Ovary (tissue), 9 donors: ENCODE measurements around the gene ATG2B. TPM values are rescaled to one million over a fixed set of nuclear protein-coding genes. Genes with fewer than 3 reads are reported as not detected.

Experiments used
- DNase-seq, 5 donors: peaks; one replicate each; pipeline ENCODE4 v3.0.0-alpha.2; 2019 to 2020
- H3K27ac ChIP-seq, 2 donors: fragments of 200-600 bp; one replicate each; pipeline versions ENCODE4 v1.5.1 to v1.8.0; 2019 to 2022
- H3K27me3 ChIP-seq: fragments of 200-600 bp; one replicate; pipeline ENCODE4 v1.8.0; 2022
- H3K36me3 ChIP-seq: fragments of 200-600 bp; sonication (generic); one replicate; pipeline ENCODE4 v1.5.1; 2019
- H3K4me1 ChIP-seq: one replicate; pipeline ENCODE4 v1.8.1; 2013; ENCODE audit warnings: mild to moderate bottlenecking, moderate library complexity; ENCODE audit not compliant: insufficient read depth
- H3K4me3 ChIP-seq: fragments of 200-600 bp; sonication (generic); one replicate; pipeline ENCODE4 v1.5.1; 2017
- H3K9me3 ChIP-seq, 2 donors: fragments of 200-600 bp in 1 of 2; sonication (generic) in 1 of 2; one replicate each; pipeline versions ENCODE4 v1.5.1 to v1.8.1; 2013 to 2019; ENCODE audit warnings: mild to moderate bottlenecking in 1 of 2, moderate library complexity in 1 of 2
- EP300 ChIP-seq: sonication (generic); formaldehyde crosslinking; IDR thresholded peaks from one replicate; pipeline ENCODE4 v1.6.1; 2017; ENCODE audit warnings: antibody characterized with exemption
- POLR2A ChIP-seq: fragments of 450-650 bp; IDR thresholded peaks from one replicate; pipeline ENCODE4 v1.6.1; 2017; ENCODE audit warnings: antibody characterized with exemption, mild to moderate bottlenecking, moderate library complexity
- WGBS, 3 donors: extraction: QIAGEN DNeasy Blood & Tissue Kit in 1 of 3; methylation state at CpG; one replicate each; pipeline versions ENCODE4 v1.1.5 to v1.1.7; 2013 to 2017; 5-methylcytosine and 5-hydroxymethylcytosine counted together
- intact Hi-C, 4 donors: fragments of 100-400 bp; cut with DNase I; formaldehyde crosslinking; loops; one replicate each; pipeline versions ENCODE4 v1.11.0 to v1.15.1; 2022 to 2023
- polyA plus RNA-seq, 2 donors: library from polyadenylated mRNA; stranded (reverse); fragments of 200-250 nt in 1 of 2; fragments of 350-450 nt in 1 of 2; fragmentation: Illumina TruSeq in 1 of 2; extraction: RNeasy Lipid Tissue Mini Kit (QIAGEN cat#74804) in 1 of 2; gene quantifications; one replicate each; pipeline ENCODE4 v1.2.3, GENCODE V29; 2013 to 2014
- total RNA-seq, 7 donors: library from RNA; depleted of rRNA in 2 of 7; stranded (reverse); fragments of >200 nt in 2 of 7; fragmentation: NEBNext Ultra II Directional in 3 of 7; extraction: Animal tissue kit (Norgen Biotek cat#: 25700) in 3 of 7; gene quantifications; one replicate each; pipeline versions ENCODE4 v1.1.0 to v1.2.4, GENCODE V29; 2016 to 2023
- TF ChIP-seq, protein P1 (sequence below), 3 donors: fragments of 450-650 bp in 2 of 3; fragments of 200-600 bp in 1 of 3; IDR thresholded peaks; one replicate each; pipeline versions ENCODE4 v1.5.1 to v1.8.0; 2016 to 2022; ENCODE audit warnings: antibody characterized with exemption in 3 of 3, mild to moderate bottlenecking in 1 of 3
- donor health status: DM: no; HTN: no; CAD: no; lungs with moderate emphysema.
- donor health status: DM: no; HTN: no; CAD: no.
- donor health status: Bipolar disorder and iron deficiency.
- donor health status: DM: yes; HTN: yes; CAD: no.
- donor health status: DM: no; HTN: no; CAD: no.
- donor health status: DM: yes; HTN: yes; CAD: no.

ATG2B gene
- total and polyA plus RNA-seq, 9 donors, result 5.3 to 33.1 (median 22.6) TPM

DNA sequence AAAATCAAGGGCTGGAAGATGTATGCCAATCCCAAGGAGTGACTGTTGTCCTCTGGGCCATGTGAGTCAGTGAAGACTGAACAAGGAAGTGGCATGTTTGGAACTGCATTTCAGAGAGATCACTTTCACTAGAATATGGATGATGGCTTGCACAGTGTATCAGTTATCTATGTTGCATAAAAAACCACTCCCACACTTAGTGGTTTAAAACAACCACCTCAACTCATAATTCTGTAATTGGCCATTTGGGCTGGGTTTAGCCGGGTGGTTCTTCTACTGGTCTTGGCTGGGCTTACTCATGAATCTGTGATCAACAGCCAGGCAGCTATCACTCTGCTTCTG is 91.7 kb downstream of the ATG2B start:
- DNase-seq, result no peak
- Histone ChIP-seq H3K27me3 (no peaks in the 10 kb centered on the region), H3K9me3 (no peaks in the 10 kb centered on the region), H3K4me1 (no peaks in the 10 kb centered on the region), H3K4me3 (no peak overlapping the region), H3K27ac (no peak overlapping the region), H3K36me3 (no peaks in the 10 kb centered on the region)
- 63 to 94% (median 83%) methylated on average over 1 of the region's 1 CpG for WGBS, 3 donors
- no peak for TF ChIP-seq POLR2A
- no peak for TF ChIP-seq EP300
- TF ChIP-seq, protein P1, sequence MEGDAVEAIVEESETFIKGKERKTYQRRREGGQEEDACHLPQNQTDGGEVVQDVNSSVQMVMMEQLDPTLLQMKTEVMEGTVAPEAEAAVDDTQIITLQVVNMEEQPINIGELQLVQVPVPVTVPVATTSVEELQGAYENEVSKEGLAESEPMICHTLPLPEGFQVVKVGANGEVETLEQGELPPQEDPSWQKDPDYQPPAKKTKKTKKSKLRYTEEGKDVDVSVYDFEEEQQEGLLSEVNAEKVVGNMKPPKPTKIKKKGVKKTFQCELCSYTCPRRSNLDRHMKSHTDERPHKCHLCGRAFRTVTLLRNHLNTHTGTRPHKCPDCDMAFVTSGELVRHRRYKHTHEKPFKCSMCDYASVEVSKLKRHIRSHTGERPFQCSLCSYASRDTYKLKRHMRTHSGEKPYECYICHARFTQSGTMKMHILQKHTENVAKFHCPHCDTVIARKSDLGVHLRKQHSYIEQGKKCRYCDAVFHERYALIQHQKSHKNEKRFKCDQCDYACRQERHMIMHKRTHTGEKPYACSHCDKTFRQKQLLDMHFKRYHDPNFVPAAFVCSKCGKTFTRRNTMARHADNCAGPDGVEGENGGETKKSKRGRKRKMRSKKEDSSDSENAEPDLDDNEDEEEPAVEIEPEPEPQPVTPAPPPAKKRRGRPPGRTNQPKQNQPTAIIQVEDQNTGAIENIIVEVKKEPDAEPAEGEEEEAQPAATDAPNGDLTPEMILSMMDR (IDR thresholded peaks at IDR 0.05), result no peak
- intact Hi-C loops, result loop anchor here (10.0 kb wide), 3 partner anchors 177 to 707 kb away; no protein-coding TSS in a partner anchor

DNA sequence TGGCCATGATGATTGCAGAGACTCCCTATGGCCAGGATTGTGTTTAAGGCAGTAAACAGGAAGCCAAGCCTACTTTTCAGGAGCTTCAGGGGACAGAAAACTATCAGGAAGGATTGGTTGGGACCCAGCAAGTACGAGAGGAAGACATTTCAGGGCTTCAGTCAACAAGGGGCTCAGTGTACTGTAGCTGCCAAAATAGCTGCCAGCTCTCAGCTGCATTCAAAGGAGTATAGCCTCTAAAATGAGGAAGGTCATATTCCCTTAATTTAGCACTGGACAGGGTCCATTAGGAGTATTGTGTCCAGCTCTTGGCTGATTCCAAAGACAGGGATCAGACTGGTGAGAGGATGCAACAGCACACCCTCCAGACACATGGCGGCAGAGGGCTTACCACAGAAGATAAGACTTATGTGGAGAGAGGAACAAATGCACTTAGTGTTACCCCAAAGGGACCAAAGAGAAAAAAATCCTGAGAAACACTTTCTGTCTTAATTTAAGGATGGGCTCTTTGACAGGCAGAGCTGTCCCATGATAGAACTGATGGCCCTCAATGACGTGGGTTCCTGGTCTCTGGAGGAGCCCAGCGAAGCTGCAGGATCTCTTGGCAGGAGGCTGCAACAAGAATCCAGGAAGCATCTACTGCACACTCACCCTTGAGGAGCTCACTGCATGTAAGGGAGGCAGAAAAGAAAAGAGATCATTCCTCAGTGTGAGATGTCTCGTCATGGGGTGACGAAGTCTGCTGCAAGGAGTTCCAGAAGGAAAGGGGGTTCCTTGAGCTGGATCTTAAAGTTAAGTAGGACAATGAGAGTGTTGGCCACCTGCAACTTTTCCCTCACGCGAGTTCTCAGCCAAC is 92.3 kb downstream of the ATG2B start:
- H3K4me3 ChIP-seq, result no peak overlapping the region
- no peak for TF ChIP-seq EP300
- no peaks in the 10 kb centered on the region for H3K9me3 ChIP-seq
- 70 to 89% (median 85%) methylated on average over 8 of the region's 8 CpGs for WGBS, 3 donors
- no peaks in the 10 kb centered on the region for H3K36me3 ChIP-seq
- no peaks in the 10 kb centered on the region for H3K4me1 ChIP-seq
- H3K27ac ChIP-seq, result no peak overlapping the region
- intact Hi-C loops, result loop anchor here (10.0 kb wide), 3 partner anchors 176 to 706 kb away; no protein-coding TSS in a partner anchor
- no peak for DNase-seq
- H3K27me3 ChIP-seq, result no peaks in the 10 kb centered on the region

DNA sequence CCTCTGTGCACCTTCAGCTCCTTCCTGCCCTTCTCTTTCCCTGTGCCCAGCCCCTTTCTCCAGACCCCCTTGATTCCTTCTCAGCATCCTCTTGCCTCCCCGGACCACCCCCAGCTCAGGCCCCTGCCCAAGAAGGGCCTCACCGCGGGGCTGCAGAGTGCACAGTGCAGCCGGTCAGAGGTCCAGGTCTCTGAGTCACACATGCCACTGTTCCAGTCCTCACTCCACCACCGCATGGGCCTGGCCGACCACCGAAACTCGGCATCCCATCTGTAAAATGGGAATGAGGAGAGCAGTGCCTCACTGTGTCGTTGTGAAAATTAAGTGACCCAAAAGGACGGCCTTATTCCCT is 93.8 kb downstream of the ATG2B start:
- TF ChIP-seq, protein P1 (IDR thresholded peaks at IDR 0.05), result no peak
- TF ChIP-seq EP300, result no peak
- no peak for TF ChIP-seq POLR2A
- H3K4me3 ChIP-seq, result no peak overlapping the region
- intact Hi-C loops, result loop anchor here in 1 of 4 donors (10.0 kb wide), 1 partner anchor 165 kb away; no protein-coding TSS in a partner anchor
- H3K36me3 ChIP-seq, result no peaks in the 10 kb centered on the region
- no peak overlapping the region for H3K27ac ChIP-seq
- DNase-seq, result no peak
- 71 to 82% (median 81%) methylated on average over 10 of the region's 10 CpGs for WGBS, 3 donors
- H3K4me1 ChIP-seq, result no peaks in the 10 kb centered on the region
- H3K9me3 ChIP-seq, result no peaks in the 10 kb centered on the region
- H3K27me3 ChIP-seq, result no peaks in the 10 kb centered on the region

DNA sequence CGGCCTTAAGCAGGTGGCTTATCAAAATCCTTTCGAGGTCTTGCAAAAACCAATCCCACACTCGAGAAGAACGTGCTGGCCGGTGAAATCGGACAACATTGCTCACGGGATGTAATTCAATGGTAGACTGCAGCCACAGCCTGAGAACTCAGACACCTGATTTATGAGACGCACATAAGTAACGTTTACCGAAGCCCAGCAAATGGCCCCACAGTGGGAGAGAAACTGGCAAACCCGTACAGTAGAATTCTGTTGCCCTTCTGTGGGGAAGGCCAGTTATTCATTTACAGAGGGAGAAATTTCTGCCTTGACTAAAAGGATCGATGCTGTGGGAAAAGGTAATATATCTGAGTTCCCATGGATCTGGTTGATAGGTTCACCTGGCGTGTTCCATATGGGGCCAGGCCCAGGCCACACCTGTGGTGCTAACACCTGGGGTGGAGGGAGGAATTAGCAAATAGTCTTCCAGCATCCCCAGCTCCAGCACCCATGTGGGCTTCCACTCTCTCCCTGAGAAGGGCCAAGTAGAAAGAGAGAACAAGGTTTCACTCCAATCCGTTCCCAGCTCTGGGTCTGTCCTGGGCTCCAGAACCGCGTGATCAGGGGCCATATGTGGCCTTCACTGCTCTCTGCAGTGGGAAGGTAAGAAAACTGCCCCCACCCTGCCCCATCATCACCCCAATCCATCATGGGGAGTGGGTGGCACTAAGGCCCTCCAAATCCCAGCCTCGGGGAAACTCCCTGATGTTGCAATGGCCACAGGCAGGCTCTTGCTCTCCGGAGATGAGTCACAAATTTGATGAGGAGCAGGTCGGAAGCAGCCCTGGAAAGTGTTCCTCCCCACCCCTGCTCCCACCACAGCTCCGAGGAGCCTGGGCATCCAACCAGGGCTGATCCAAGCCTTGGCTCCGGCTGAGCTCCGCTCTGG is 94.4 kb downstream of the ATG2B start:
- no peaks in the 10 kb centered on the region for H3K9me3 ChIP-seq
- TF ChIP-seq, protein P1 (IDR thresholded peaks at IDR 0.05), result no peak
- TF ChIP-seq EP300, result no peak
- no peak for TF ChIP-seq POLR2A
- no peak overlapping the region for H3K27ac ChIP-seq
- intact Hi-C loops, result loop anchor here in 1 of 4 donors (10.0 kb wide), 1 partner anchor 164 kb away; no protein-coding TSS in a partner anchor
- no peaks in the 10 kb centered on the region for H3K36me3 ChIP-seq
- no peaks in the 10 kb centered on the region for H3K4me1 ChIP-seq
- DNase-seq, result peak in 4 of 5 donors; percentile 17 to 41 (median 31)
- no peaks in the 10 kb centered on the region for H3K27me3 ChIP-seq
- no peak overlapping the region for H3K4me3 ChIP-seq
- WGBS, 3 donors, result 49 to 52% (median 52%) methylated on average over 22 of the region's 22 CpGs
